ENCODE data around the gene FGF12. TPM values are rescaled to one million over a fixed set of nuclear protein-coding genes. Genes with fewer than 3 reads are reported as not detected.

FGF12 gene
- total RNA-seq, 1 donor from 2014 or later: 3.2 TPM

GRCh38 chr3:192281207-192281880 lies 446.0 kb downstream of the FGF12 start:
- Histone ChIP-seq H3K9me3 (no peaks in the 10 kb centered on the region), H3K4me3 (no peak overlapping the region), H3K4me1 (no peaks in the 10 kb centered on the region), H3K36me3 (no peaks in the 10 kb centered on the region), H3K27ac (no peak overlapping the region), H3K27me3 (no peaks in the 10 kb centered on the region)
- intact Hi-C loops (cut with DNase I): no loop called here
- TF ChIP-seq CTCF (IDR thresholded peaks at IDR 0.05): no peak
- no peak for ATAC-seq
- no peak for DNase-seq

- intact Hi-C loops (cut with DNase I): no loop called here
- H3K27me3 ChIP-seq: no peaks in the 10 kb centered on the region
- H3K4me1 ChIP-seq: no peaks in the 10 kb centered on the region
- no peak overlapping the region for H3K4me3 ChIP-seq
- H3K27ac ChIP-seq: no peak overlapping the region
- no peak for TF ChIP-seq CTCF (IDR thresholded peaks at IDR 0.05)
- H3K9me3 ChIP-seq: no peaks in the 10 kb centered on the region
- no peak for DNase-seq
- H3K36me3 ChIP-seq: no peaks in the 10 kb centered on the region
- ATAC-seq: no peak
Measured at GRCh38 chr3:192279664-192280063, 447.7 kb downstream of the FGF12 start.

- no peaks in the 10 kb centered on the region for H3K4me1 ChIP-seq
- no peak overlapping the region for H3K27ac ChIP-seq
- TF ChIP-seq CTCF (IDR thresholded peaks at IDR 0.05): no peak
- no peaks in the 10 kb centered on the region for H3K36me3 ChIP-seq
- no peak overlapping the region for H3K4me3 ChIP-seq
- DNase-seq (no peak), ATAC-seq (no peak)
- intact Hi-C loops (cut with DNase I): no loop called here
- H3K27me3 ChIP-seq: no peaks in the 10 kb centered on the region
- H3K9me3 ChIP-seq: no peaks in the 10 kb centered on the region
Measured at GRCh38 chr3:192277477-192277876, 449.9 kb downstream of the FGF12 start.

- H3K27me3 ChIP-seq: no peaks in the 10 kb centered on the region
- H3K36me3 ChIP-seq: no peaks in the 10 kb centered on the region
- TF ChIP-seq CTCF (IDR thresholded peaks at IDR 0.05): no peak
- intact Hi-C loops (cut with DNase I): no loop called here
- no peak overlapping the region for H3K4me3 ChIP-seq
- H3K9me3 ChIP-seq: no peaks in the 10 kb centered on the region
- DNase-seq (no peak), ATAC-seq (no peak)
- H3K4me1 ChIP-seq: no peaks in the 10 kb centered on the region
- H3K27ac ChIP-seq: no peak overlapping the region
Measured at GRCh38 chr3:192275741-192276355, 451.5 kb downstream of the FGF12 start.

- intact Hi-C loops (cut with DNase I): no loop called here
Measured at GRCh38 chr3:192273697-192274010, 453.7 kb downstream of the FGF12 start.

More at GRCh38 chr3:192273697-192274010, 453.7 kb downstream of the FGF12 start:
- no peak for TF ChIP-seq CTCF (IDR thresholded peaks at IDR 0.05)
- no peaks in the 10 kb centered on the region for H3K27me3 ChIP-seq
- ATAC-seq: no peak
- H3K4me1 ChIP-seq: no peaks in the 10 kb centered on the region
- H3K36me3 ChIP-seq: no peaks in the 10 kb centered on the region
- no peak overlapping the region for H3K4me3 ChIP-seq
- DNase-seq: no peak
- no peaks in the 10 kb centered on the region for H3K9me3 ChIP-seq
- H3K27ac ChIP-seq: no peak overlapping the region
